HG03095 (cell line): Measurements from ENCODE around the gene GRAMD1A.
"Not testable (repeated sequence)": the region's sequence is repeated elsewhere in the genome, so short reads cannot be mapped to it uniquely, and the experiment has no call there.

ENCODE experiments used
- ATAC-seq: cut with Tn5 transposase; IDR thresholded peaks from one replicate; pipeline ENCODE4 v1.9.1; 2021; ENCODE audit warnings: moderate library complexity; ENCODE audit not compliant: unreplicated experiment

GRAMD1A gene

DNA sequence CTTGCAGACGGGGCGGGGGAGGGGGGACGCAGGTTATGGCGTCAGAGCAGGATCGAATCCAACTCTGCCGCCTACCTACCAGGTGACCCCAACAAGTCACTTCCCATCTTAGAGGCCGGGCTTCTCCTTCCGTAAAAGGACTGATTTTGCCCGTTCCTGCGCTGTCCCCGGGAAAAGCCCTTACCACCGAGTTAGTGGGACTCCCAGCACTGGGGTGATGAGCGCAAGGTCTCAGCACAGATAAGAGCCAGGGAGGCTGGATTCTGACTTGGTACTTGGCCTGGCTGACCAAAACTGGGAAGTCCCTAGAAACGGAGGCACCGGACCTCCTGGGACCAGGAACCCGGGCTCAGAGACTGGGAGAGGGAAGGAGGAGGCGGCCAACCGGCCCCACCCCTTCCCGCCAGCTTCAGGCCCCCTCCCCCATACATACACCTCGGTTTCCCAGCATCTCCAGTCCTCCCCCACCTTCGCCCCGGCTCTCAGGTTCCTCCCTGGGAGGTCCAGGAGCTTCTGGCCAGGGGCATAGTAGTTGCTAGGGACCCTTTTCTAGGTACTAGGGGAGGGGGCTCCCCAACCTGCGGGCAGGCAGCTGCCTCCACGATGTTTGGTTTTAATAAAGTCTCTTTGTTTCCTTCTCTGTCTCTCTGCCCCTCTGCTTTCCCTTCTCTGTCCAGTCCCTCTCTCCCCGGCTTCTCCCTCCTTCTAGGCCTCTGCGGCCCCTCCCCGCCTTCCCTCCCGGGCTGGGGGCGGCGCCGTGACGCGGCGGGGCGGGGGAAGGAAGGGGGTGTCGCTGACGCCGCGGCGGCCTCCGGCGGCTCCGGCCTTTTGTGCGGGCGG is at the start of gene GRAMD1A:
GRAMD1A (plus strand) TSS at position 826 of the 840 bp plus-strand sequence. CDS start 156 bp downstream, outside the sequence.
- ATAC-seq, result peak; percentile 48

DNA sequence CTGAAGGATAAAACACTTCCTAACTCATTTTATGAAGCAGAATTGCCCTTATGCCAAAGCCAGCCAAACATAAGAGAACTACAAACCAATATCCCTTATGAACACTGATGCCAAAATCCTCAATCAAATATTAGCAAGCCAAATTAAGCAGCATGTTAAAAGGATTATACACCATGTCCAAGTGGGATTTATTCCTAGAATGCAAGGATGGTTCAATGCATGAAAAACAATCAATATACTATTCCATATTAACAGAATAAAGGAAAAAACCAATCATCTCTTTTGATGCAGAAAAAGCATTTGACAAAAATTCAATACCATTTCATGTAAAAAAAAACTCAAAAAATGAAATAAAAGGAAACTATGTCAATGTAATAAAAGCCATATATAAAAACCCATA is 47.0 kb upstream of the GRAMD1A start:
- no peak for ATAC-seq

GRCh38 chr19:34957830-34958751 is 42.0 kb upstream of the GRAMD1A start:
- ATAC-seq, result no peak

- no peak for ATAC-seq
Measured at GRCh38 chr19:34959021-34959420, 41.1 kb upstream of the GRAMD1A start.

DNA sequence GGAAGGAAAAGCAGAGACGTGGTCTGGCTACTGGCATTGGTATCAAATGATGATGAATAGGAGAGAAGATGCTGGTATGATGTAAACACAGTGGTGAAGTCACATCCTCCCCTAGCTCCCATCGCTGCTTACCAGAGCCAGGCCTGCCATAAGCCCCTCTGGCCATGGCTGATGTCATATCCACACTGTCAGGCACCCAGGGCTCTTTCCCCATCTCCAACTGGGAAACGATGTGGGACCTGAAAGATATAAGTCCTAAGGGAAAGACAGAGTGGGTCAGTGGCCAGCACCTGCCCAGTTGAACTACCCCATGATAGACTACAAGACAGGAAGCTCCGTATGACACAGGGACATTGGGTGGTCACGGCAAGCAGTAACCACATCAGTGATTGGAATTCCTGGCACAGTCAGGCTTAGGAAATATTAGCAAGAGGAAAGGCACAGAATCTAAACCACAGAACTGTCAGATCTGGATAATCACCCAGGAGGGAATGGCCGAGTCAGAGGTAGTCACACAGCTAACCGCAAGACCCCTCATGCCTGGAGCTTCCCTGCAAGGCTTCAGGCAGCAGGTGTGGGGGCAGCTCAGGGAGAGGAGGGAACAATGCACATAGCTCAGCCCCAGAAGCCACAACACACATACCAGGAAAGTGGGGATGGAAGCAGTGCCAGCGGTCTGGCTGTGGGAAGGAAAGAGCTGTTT is 39.9 kb upstream of the GRAMD1A start:
- no peak for ATAC-seq

GRCh38 chr19:34960940-34961679 is 39.0 kb upstream of the GRAMD1A start:
- ATAC-seq, result no peak

DNA sequence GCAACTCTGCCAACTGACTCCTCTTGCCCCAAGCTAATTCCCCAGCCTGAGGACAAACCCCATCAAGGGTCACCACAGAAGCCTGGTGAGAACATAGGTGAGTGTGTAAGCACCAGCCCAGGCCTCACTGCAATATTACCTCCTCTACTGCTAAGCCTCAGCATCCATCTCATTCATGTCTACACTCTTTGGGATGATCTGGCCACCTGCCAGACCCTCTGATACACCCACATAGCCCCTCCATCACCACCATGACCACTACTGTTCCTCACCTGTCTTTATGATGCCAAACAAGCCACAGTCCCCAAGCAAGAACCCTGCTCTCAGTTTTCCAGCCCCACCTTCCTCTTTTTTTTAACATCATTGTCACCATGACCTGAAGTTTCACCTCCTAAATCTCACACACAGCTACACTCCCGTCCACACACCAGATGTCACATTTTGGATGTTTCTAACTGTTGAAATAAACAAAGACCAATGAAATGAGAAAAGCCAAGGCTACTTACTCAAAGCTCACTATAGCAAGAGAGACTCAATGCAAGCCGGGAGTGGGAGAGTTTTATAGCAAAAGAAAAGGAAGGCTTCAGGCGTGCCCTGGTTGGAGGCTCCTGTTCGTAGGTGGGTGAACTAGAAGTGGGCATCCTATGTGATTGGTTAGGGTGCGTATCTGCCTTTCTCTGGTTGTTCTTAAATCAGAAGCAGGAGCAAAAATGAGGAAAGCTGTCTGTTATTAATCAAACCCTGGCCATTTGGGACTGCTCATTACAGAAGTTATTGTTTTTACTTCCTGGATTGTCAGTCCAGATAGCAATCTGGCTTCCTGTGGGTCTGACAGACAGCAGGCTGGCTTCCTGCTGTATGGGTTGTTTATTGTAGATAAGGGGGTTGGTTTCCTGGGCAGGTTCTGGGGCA is 38.1 kb upstream of the GRAMD1A start:
- no peak for ATAC-seq

DNA sequence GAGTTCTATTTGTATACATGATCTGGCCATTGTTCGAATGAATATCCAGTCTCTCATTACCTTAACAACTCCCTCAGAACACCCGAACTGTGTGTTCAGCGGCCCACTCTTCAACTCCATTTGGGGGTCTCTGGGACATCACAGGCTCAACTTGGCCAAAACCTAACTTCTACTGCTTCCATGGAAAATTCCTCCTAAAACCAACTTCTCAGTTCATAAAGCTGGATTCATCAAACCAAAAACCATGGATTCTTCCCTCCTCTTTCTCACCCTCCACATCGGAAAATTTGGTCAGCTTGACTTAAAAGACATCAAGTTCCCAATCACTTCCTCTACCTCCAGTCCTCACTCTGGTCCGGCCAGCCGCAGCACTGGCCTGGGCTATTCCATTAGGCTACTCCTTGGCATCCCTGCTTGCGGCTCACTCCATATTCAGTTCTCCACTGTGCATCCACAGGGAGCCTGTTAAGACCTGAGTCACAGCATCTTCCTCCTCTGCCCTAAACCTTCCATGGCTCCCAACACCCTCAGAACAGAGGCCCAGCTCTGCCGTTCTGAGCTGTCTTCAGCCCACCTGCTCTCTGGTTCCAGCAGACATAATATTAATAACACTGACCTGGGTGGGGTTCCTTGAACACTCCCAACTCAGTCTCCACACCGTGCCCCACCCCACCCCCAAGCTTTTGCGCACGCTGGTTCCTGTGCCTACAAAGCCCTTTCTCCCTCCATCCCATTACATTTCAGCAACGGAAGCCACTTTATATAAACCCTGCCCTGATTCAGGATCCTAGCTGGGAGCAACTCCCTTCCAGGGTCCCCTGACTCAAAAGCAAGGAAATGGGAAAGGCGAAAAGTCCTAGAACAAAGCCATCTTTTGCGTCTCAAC is 37.2 kb upstream of the GRAMD1A start:
- ATAC-seq, result no peak

DNA sequence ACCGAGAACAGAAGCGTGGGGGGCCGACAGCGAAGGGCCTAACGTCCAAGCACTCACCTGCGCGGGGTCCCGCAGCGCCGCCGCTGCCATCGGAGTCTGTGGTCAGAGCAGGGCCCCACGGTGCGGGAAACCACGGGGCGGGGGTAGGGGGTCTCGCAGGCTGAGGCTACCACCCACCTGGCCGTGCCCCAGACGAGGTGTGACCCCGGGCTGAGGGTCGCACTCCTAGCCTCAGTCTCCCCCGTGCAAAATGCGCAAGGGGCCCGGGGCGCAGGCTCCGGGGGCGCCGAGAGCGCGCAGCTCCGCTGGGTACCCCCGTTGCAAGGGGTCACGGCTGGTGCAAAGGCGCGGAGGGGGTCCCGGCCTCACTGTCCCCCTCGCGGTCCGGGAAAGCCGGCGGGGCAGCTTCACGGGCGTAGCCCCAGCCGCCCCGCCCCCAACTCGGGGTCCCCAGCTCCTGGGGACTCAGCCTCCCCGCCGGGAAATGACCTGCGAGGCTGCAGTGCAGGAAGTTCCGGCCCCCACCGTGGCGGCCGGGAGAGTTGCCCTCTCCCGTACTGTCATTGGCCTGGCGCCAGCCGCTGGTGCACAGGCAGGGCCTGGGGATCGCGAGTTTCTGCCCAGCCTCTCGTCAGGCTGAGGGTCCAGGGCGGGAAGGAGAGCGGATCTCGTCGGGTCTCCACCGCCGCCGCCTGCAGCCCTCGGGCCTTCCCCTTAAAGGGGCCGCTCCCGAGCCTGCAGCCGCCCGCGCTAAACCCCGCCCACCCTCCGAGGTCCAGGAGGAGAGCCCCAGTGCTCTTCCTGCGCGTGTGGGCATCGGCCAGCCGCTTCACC is 36.3 kb upstream of the GRAMD1A start, which contains the start of gene ZNF792:
ZNF792 (minus strand) TSS at position 657 of the 834 bp plus-strand sequence; CDS start at position 90, 567 bp downstream.
- peak; percentile 73 for ATAC-seq

DNA sequence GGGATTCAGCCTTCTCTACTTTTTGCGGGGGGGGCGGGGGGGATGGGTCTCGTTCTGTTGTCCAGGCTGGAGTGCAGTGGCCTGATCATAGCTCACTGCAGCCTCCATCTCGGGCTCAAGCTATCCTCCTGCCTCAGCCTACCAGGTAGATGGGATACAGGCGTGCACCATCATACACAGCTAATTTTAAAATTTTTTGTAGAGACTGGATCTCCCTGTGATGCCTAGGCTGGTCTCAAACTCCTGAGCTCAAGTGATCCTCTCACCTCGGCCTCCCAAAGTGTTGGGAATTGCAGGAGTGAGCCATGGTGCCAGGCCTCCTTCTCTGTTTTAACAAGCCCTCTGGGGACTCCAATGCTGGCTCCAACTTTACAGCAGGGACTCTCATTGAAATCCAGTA is 35.5 kb upstream of the GRAMD1A start:
- no peak for ATAC-seq

- not testable (repeated sequence) for ATAC-seq
Measured at GRCh38 chr19:34965505-34965904, 34.6 kb upstream of the GRAMD1A start.

DNA sequence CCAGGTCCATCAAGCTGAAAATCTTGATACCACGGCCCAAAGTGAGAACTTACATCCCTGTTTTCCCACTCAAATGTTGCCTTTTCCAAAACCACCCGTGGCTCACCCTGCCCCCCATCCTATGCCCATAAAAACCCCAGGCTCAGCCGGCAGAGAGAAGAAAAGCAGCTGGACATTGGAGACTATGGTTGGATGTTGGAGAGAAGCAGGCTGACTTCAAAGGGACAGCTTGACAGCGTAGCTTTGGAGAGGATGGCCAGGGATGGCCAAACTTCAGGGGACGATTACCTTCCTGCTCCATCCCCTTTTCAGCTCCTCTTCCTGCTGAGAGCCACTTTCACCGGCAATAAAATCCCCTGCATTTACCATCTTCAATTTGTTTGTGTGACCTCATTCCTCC is 32.6 kb upstream of the GRAMD1A start:
- no peak for ATAC-seq

- no peak for ATAC-seq
Measured at GRCh38 chr19:34969721-34970120, 30.4 kb upstream of the GRAMD1A start.

GRCh38 chr19:34970185-34970780 is 29.8 kb upstream of the GRAMD1A start:
- ATAC-seq, result not testable (repeated sequence)

- no peak for ATAC-seq
Measured at GRCh38 chr19:34972163-34972705, 27.9 kb upstream of the GRAMD1A start.

DNA sequence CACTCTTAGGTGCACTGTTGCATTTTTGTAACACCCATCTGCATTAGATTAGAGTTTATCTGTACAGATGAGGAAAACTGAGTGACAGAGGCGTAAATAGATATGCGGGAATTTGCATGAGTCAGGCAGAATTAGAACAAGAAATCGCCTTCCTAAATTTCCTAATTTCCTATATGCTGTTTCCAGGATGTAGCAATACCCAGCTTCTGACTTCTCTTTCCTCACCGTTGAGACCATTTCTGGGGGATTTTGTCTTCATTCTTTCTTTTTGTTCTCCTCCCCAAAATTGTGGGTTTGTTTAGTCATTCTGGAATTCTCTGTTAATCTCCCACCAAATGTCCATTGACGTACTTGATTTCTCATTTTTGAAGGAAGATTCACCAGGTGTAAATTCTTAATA is 25.5 kb upstream of the GRAMD1A start:
- ATAC-seq, result no peak

- no peak for ATAC-seq
Measured at GRCh38 chr19:34975056-34975455, 25.1 kb upstream of the GRAMD1A start.
